ENCODE data around the gene KLHDC8A.
A peak's percentile ranks its signal among the peaks of the same experiment; 100 is the strongest.

The KLHDC8A gene

DNA sequence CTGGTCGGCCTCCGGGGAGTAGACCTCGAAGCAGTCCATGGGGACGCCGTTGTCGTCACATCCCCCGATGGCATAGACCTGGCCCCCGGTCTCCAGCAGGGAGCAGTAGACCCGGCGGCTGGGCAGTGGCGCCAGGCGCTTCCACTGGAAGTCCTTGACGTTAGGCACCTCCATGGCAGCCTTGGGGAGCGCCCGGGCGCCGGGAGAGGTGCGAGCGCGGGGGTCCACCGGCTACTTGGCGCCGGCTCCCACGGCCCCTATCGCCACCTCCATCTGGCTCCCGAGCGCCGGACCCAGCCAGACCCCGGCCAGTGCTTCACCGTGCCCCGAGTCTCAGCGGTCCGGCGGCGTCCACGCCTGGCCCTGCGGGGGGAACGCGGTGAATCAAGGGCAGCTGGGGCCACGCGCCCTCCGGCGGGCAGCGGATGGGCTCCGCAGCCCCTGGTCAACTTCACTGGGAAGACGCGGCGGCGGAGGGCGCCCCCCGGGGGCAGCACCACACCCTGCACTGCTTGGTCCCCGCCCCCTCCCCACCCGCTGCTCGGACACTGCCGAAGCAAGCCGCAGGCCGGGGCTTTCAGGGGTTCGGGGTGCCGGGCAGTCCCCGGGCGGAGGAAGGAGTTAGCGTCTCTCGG is 13.2 kb downstream of the KLHDC8A start:
- DNase-seq, result no peak

- no peak for DNase-seq
Observed at GRCh38 chr1:205342986-205343385, 13.7 kb downstream of the KLHDC8A start.

DNA sequence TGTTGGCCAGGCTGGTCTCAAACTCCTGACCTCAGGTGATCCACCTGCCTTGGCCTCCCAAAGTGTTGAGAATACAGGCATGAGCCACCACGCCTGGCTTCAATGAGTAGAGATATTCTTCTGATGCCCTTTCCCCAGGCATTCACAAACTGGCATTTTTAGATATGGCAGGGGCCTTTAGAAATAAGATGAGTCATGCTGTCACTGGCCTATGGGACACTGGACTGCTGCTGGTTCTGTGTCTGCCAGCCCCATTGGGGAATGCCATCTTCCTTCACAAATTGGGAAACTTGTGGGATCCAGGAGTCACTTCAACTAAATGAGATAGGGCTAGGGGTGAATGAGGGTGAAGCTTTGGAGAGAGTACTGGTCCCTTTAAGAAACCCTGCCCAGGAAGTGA is 16.0 kb downstream of the KLHDC8A start:
- no peak for DNase-seq

- DNase-seq, result no peak
Observed at GRCh38 chr1:205339717-205340116, 17.0 kb downstream of the KLHDC8A start.

- no peak for DNase-seq
Observed at GRCh38 chr1:205339197-205339702, 17.5 kb downstream of the KLHDC8A start.

- no peak for DNase-seq
Observed at GRCh38 chr1:205338011-205338410, 18.7 kb downstream of the KLHDC8A start.

- no peak for DNase-seq
Observed at GRCh38 chr1:205337481-205337880, 19.2 kb downstream of the KLHDC8A start.

DNA sequence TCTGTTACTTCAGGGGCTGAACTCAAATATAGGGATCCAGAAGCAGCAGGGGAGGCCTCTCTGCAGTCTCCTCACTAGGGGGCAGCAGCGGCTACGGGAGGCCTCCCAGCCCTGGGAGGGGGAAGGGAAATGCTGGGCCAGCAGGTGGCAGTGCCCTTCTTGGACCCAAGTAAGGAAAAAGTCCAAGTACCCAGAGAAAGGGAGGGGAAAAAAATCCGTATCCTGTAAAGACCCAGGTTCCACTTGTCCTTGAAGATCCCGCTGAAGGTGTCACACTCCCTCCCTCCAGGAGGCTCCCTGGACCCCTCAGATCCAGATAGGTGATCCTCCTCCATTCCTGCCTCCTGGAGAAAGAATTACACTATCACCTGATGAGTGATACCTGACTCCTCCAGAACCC is 21.0 kb downstream of the KLHDC8A start:
- DNase-seq, result peak; percentile 55

DNA sequence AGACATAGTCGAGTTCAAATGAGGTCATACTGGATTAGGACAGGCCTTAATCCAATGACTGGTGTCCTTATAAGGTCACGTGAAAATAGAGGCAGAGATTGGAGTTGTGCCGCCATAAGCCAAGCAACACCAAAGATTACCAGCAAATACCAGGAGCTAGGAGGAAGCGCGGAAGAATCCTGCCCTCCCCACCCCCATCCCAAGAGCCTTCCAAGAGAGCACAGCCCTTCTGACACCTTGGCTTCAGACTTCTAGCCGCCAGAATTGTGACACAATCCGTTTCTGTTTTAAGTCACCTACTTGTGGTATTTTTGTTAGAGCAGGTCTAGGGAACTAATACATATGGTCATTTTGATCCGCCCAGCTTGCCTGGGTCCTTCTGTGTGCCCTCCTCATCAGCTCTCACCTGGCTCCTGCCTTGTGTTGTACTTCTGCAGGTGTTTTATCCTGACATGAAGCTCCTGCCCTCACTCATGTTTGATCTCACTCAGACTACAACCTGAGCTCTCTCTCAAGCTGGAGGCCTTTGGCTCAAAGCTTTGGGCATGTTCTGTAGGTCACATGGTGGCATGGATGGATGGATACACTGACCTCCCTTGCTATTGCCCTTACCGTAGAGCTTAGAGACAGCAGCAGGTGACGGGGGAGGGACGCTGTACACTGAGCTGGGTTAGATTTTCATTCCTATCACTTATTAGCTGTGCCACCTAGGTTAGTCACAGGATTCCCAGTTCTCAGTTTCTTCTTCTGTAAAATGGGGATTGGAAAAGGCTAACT is 24.5 kb downstream of the KLHDC8A start:
- no peak for DNase-seq

- DNase-seq, result no peak
Observed at GRCh38 chr1:205330150-205330549, 26.6 kb downstream of the KLHDC8A start.

DNA sequence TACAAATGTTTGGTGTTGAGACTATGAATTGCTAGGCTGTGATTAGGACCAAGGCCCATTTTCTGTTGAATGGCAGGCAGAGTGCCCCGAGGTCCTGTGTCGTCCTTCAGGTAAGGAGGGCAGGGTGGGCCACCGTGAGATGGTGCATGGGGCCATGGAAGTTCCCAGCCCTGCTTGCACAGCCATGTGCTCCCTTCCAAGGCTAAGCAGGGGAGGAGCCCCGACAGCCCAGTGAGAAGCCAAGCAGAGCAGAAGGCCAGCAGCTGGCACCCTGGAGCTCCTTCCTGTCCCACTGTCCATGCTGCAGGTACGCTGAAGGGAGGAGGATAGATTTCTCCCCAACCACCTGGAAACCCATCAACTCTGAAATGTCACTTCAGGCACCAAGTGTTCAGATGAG is 27.0 kb downstream of the KLHDC8A start:
- DNase-seq, result no peak

DNA sequence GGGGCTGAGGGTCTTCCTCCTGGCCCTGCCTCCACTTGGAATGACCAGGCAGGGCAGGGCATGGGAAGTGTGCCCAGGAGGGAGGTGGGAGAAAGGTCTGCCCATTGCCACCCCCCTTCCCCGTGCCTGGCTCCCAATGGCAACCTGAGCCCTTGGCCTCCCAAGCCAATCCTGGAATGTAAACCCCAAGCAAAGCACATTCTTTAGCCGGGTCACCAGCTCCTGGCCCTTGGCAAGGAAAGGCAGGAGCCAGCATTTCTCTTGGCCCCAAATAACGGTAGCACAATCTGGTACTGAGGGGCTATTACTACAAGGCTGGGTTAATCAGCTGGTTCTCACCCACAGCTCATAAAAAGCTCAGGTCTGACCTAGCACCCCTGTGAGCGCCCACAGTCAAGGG is 28.2 kb downstream of the KLHDC8A start:
- no peak for DNase-seq

DNA sequence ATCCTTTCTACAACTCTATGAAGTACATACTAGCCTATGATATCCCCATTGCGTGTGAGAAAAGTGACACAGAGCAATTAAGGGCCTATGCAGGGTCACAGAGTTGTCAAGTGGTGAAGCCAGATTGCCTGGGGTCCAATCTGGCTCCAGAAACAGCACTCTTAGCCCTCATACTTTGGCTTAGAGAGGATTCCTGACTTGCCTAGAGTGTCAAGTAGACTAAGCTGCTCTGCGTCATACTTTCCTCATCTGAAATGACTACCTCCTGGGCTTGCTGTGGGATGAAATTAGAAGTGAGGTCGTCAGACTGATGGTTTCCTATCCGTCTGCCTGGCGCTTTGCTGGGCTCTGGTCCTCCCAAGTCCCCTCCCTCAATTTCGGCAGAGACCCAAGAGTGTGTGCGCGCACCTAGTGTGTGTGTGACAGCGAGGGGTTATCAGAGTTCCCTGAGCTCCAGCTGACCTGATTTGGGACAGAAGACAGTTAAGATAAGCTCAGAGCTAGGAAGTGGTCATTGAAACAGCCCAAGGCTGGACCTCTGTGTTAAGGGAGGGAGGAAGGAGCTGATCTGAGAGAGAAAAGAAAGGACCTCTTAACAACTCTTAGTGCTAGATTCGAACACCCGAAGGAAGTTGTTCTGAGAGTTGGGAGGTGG is 29.8 kb downstream of the KLHDC8A start:
- no peak for DNase-seq

DNA sequence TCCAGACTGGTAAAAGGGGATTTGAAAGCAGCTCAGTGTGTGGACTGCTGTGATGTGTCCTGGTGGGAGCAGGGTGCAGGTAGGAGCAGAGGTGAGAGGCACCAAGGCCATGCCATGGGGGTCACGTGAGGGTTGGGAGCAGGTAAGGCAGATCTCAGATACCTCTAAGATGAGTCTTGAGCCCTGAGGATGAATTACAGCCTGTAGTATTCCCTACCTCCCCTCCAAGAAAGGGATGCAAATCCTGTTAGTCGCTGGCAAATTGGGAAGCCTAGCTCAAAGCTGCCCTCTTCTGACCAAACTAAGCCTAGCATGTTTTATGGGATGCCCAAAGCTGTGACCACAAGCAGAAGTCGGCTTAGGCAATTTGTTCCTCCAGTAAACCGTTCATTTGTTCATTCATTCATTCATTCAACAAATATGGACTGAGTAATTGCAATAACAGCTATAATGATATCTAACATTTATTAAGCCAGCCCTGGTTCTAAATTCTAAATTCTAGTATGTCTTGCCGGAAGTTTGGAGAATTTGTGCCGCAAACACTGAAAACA is 31.3 kb downstream of the KLHDC8A start:
- DNase-seq, result peak; percentile 72

DNA sequence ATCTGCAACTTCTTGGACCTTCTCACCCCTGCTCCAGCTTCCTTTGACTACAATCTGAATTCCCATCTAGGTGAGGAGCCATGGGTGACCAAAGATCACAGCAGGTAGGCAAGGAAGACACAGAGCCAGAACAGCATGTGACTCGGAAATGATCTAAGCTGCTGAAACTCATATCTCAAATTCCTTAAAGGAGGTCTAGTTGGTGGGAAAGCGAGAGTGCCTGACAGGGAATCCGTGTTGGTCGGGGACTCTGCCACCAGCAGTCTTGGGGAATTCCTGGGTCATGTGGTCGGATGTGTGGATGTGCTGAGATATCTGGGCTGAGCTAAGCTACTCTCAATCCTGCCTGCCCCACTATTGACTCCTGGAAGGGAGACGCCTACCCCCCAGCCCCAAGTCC is 31.9 kb downstream of the KLHDC8A start:
- DNase-seq, result peak; percentile 46

DNA sequence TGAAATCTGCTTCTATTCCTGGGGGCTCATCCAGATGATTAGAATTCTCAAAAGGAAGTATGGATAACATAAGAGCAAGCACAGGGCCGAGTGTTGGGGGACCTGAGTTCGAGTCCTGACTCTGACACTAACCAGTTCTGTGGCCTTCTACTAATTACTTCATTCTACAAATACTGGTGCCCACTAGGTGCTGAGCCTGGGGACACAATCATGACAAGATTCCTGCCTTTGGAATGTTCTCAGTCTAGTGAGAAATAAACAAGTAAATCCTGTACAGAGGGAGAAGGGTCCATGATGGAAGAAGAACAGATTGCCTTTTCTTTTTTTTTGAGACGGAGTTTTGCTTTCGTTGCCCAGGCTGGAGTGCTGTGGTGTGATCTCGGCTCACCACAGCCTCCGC is 32.9 kb downstream of the KLHDC8A start:
- DNase-seq, result no peak

DNA sequence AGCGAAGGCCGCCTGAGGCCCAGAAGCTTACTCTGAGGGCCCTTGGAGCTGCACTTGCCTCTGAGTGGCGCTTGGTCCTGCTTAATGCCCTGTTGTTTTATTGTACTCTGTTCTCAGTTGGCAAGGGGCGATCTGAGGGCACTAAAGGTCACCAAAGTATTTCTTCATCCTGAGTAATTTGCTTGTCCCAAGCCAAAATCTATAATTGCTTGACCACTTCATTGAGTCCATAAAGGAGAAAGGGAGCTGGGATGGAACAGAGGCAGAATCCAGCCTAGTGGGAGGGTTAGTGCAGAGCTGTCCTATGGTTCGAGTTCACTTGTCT is 34.8 kb downstream of the KLHDC8A start:
- DNase-seq, result no peak

GRCh38 chr1:205321162-205321958 is 35.4 kb downstream of the KLHDC8A start, which contains the start of gene NUAK2:
NUAK2 (minus strand) TSS chr1:205321745; CDS start chr1:205321628, 117 bp downstream.
- peak; percentile 91 for DNase-seq

DNA sequence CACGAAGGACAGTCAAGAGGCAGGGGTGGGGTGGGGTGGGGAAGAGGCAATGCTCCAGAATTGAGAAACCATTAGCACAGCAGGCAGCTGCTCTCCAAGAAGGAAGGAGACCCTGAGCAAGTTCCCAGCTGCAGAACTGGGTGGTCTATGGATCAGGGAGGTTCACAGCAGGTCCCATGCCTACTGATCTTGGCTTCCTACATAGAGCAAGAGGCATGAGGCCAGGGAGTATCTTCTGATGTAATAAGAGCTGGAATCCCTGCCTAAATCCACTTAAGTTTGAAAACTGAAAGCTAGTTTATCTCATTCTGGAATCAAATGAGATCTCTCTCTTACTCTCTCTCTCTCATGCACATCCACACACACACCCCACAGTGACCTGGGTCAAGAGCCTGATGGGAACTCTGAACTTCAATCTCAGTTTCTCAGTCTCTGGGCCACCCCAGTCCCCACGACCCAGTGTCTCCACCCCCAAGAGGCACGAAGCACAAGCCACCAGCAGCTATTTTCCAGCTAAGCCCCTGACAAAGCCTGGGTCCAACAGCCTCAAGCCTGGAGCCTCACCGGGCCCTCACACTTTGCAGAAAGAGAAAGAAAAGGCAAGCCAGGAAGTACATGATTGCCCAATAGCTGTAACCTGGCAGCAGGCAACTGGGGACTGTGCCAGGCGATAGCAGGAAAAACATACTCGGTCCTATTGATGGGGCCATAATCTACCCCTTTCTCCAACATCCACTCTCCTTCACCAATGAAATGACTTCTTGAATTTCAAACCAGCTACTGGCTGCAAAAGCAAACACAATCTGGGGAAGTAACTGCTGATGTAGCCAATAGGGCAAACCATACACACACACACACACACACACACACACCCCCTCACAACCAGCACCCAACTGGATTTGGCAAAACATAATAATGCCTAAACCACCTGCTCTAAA is 37.4 kb downstream of the KLHDC8A start:
- DNase-seq, result peak; percentile 72

DNA sequence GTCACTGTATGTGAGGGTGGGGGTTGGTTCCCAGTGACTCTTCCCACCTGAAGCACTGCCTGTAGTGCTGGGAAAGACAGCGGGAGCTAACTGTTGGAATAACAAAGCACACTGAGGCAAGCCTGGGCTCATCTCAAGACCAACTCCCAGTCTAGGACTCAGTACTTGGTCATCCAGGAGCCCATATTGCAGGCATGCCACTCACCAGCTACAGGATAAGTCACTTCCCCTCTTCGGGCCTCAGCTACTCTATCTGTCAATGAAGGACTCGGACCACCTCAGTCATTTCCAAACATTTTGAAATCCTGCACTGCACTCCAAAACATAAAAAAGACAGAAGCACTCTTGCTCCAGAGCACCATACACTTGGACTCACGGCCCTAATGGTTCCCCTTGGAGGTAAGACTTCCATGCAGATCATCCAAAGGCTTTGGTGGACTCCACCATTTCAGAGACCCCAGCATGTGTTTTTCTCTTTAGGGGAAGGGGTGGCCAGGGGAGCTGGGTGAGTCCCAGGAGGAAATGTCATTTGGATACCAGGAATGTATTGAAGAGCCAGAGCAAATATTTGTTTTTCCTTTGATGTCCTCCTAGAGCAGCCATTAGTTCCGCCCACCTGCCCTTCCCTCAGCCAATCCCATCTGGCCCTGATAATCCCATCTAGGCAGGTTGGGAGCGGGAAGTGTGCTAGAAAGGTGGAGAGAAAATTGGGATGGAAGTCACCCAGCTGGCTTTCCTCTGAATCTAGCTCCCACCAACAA is 38.3 kb downstream of the KLHDC8A start:
- no peak for DNase-seq

Measured in fibroblast of skin of right quadriceps (primary cell).